ENCODE data around the gene DDO.

Gene DDO

GRCh38 chr6:110419028-110419739 is 3.8 kb upstream of the DDO start:
- DNase-seq (ENCODE audit: low spot score), result no peak

- DNase-seq (ENCODE audit: low spot score), result no peak
These were observed 3.2 kb upstream of the DDO start for GRCh38 chr6:110418594-110418993.

GRCh38 chr6:110414669-110415068 is 706 bp downstream of the DDO start:
- no peak for DNase-seq (ENCODE audit: low spot score)

- no peak for DNase-seq (ENCODE audit: low spot score)
These were observed 3.0 kb downstream of the DDO start for GRCh38 chr6:110412360-110412759.

- DNase-seq (ENCODE audit: low spot score), result no peak
These were observed 4.9 kb downstream of the DDO start for GRCh38 chr6:110410511-110410910.

- no peak for DNase-seq (ENCODE audit: low spot score)
These were observed 5.6 kb downstream of the DDO start for GRCh38 chr6:110409794-110410193.

- no peak for DNase-seq (ENCODE audit: low spot score)
These were observed 6.5 kb downstream of the DDO start for GRCh38 chr6:110408901-110409300.

- DNase-seq (ENCODE audit: low spot score), result no peak
These were observed 10.8 kb downstream of the DDO start for GRCh38 chr6:110404607-110405006.

GRCh38 chr6:110401585-110402176 is 13.7 kb downstream of the DDO start:
- DNase-seq (ENCODE audit: low spot score), result no peak

GRCh38 chr6:110400208-110400607 is 15.2 kb downstream of the DDO start:
- DNase-seq (ENCODE audit: low spot score), result no peak

GRCh38 chr6:110399219-110400071 is 15.9 kb downstream of the DDO start:
- DNase-seq (ENCODE audit: low spot score), result peak; percentile 36

GRCh38 chr6:110398778-110399177 is 16.6 kb downstream of the DDO start:
- peak; percentile 62 for DNase-seq (ENCODE audit: low spot score)

- DNase-seq (ENCODE audit: low spot score), result no peak
These were observed 20.2 kb downstream of the DDO start for GRCh38 chr6:110395221-110395620.

- DNase-seq (ENCODE audit: low spot score), result no peak
These were observed 21.0 kb downstream of the DDO start for GRCh38 chr6:110394409-110394808.

GRCh38 chr6:110392727-110393126 is 22.6 kb downstream of the DDO start:
- DNase-seq (ENCODE audit: low spot score), result no peak

- no peak for DNase-seq (ENCODE audit: low spot score)
These were observed 25.0 kb downstream of the DDO start for GRCh38 chr6:110390404-110390803.

GRCh38 chr6:110389689-110390382 is 25.5 kb downstream of the DDO start:
- DNase-seq (ENCODE audit: low spot score), result no peak

- DNase-seq (ENCODE audit: low spot score), result no peak
These were observed 27.4 kb downstream of the DDO start for GRCh38 chr6:110387986-110388385.

GRCh38 chr6:110385458-110385863 is 29.9 kb downstream of the DDO start:
- no peak for DNase-seq (ENCODE audit: low spot score)

- no peak for DNase-seq (ENCODE audit: low spot score)
These were observed 36.8 kb downstream of the DDO start for GRCh38 chr6:110378552-110378951.

- no peak for DNase-seq (ENCODE audit: low spot score)
These were observed 46.3 kb downstream of the DDO start for GRCh38 chr6:110369066-110369465.

- no peak for DNase-seq (ENCODE audit: low spot score)
These were observed 47.1 kb downstream of the DDO start for GRCh38 chr6:110368284-110368683.

Data from AG08396 (cell line).